ENCODE results near the gene DUSP28.

DNA sequence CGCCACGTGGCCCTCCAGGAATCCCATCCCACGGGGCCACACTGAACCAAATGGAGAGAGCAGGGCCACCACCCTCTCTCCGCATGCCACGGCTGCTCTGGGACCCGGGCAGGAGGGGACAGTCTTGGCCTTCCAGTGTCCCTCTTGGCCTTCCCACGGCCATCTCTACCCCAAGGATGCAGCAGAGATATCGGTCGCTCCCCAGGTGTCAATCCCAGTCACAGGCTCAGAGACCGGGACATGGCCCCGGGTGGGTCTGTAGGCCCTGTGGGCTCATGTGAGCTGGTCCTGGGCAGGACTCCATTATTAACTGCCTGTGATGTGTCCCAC is 41.6 kb downstream of the DUSP28 start:
- TF ChIP-seq, protein P1, sequence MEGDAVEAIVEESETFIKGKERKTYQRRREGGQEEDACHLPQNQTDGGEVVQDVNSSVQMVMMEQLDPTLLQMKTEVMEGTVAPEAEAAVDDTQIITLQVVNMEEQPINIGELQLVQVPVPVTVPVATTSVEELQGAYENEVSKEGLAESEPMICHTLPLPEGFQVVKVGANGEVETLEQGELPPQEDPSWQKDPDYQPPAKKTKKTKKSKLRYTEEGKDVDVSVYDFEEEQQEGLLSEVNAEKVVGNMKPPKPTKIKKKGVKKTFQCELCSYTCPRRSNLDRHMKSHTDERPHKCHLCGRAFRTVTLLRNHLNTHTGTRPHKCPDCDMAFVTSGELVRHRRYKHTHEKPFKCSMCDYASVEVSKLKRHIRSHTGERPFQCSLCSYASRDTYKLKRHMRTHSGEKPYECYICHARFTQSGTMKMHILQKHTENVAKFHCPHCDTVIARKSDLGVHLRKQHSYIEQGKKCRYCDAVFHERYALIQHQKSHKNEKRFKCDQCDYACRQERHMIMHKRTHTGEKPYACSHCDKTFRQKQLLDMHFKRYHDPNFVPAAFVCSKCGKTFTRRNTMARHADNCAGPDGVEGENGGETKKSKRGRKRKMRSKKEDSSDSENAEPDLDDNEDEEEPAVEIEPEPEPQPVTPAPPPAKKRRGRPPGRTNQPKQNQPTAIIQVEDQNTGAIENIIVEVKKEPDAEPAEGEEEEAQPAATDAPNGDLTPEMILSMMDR (IDR thresholded peaks at IDR 0.05): no peak
- TF ChIP-seq POLR2A (IDR thresholded peaks at IDR 0.05): no peak
